HL-60 (cell line): ENCODE data around the gene PLG.

Experiments used
- DNase-seq, 2 experiments: peaks; one replicate each; pipeline ENCODE4 v3.0.0-alpha.2; 2010 to 2020; ENCODE audit warnings: low read depth in 1 of 2, low spot score in 1 of 2
- H3K27ac ChIP-seq: fragments of 250-450 bp; sonication (Bioruptor Pico); replicated peaks from 2 replicates; pipeline ENCODE4 v1.5.1; 2020; ENCODE audit warnings: mild to moderate bottlenecking, moderate library complexity
- H3K27me3 ChIP-seq: fragments of 250-450 bp; sonication (Bioruptor Pico); 2 replicates; pipeline ENCODE4 v1.5.1; 2021; ENCODE audit warnings: mild to moderate bottlenecking, moderate library complexity; ENCODE audit not compliant: insufficient read depth, poor library complexity, severe bottlenecking
- H3K4me3 ChIP-seq: replicated peaks from 2 replicates; pipeline ENCODE4 v1.5.1; 2011; ENCODE audit warnings: mild to moderate bottlenecking, control low read depth, low read length; ENCODE audit not compliant: insufficient read depth
- CTCF ChIP-seq: IDR thresholded peaks from one replicate; pipeline ENCODE4 v1.5.1; 2011; ENCODE audit warnings: low read length, control low read depth, inconsistent platforms; ENCODE audit not compliant: insufficient read depth
- GABPA ChIP-seq: IDR thresholded peaks from 2 replicates; pipeline ENCODE4 v1.6.1; 2012; ENCODE audit warnings: low read depth
- POLR2AphosphoS5 ChIP-seq: IDR thresholded peaks from 2 replicates; pipeline ENCODE4 v1.6.1; 2012; ENCODE audit warnings: low read depth
- REST ChIP-seq: IDR thresholded peaks from 2 replicates; pipeline ENCODE4 v1.6.1; 2012; ENCODE audit warnings: low read depth; ENCODE audit not compliant: insufficient replicate concordance
- SPI1 ChIP-seq: IDR thresholded peaks from 2 replicates; pipeline ENCODE4 v1.6.1; 2012; ENCODE audit warnings: low read depth, mild to moderate bottlenecking, borderline replicate concordance

The PLG gene

GRCh38 chr6:160790028-160790792 lies 88.2 kb downstream of the PLG start:
- Histone ChIP-seq H3K4me3 (no peak overlapping the region), H3K27ac (no peak overlapping the region), H3K27me3 (no peaks in the 10 kb centered on the region)
- DNase-seq, result no peak
- TF ChIP-seq REST (no peak), GABPA (no peak), SPI1 (no peak), CTCF (no peak), POLR2AphosphoS5 (no peak)

- TF ChIP-seq GABPA (no peak), POLR2AphosphoS5 (no peak), CTCF (no peak), REST (no peak), SPI1 (no peak)
- H3K4me3 ChIP-seq, result no peak overlapping the region
- DNase-seq, result no peak
- H3K27me3 ChIP-seq, result no peaks in the 10 kb centered on the region
- H3K27ac ChIP-seq, result no peak overlapping the region
Measured at GRCh38 chr6:160791459-160791858, 89.4 kb downstream of the PLG start.

- DNase-seq, result no peak
- no peak overlapping the region for H3K27ac ChIP-seq
- TF ChIP-seq SPI1, result no peak
- no peak for TF ChIP-seq CTCF
- no peak for TF ChIP-seq GABPA
- no peak for TF ChIP-seq REST
- no peak for TF ChIP-seq POLR2AphosphoS5
- no peak overlapping the region for H3K4me3 ChIP-seq
- no peaks in the 10 kb centered on the region for H3K27me3 ChIP-seq
Measured at GRCh38 chr6:160791981-160792418, 90.0 kb downstream of the PLG start.
